GM21825 (cell line): ENCODE data around the gene YWHAE.
A peak's percentile ranks its signal among the peaks of the same experiment; 100 is the strongest.
"Not testable (repeated sequence)": the region's sequence is repeated elsewhere in the genome, so short reads cannot be mapped to it uniquely, and the experiment has no call there.

Source experiments
- ATAC-seq: cut with Tn5 transposase; IDR thresholded peaks from one replicate; pipeline ENCODE4 v1.9.1; 2021; ENCODE audit warnings: mild to moderate bottlenecking, moderate library complexity; ENCODE audit not compliant: unreplicated experiment

Gene YWHAE

GRCh38 chr17:1413281-1413791, 13.3 kb upstream of the YWHAE start:
- no peak for ATAC-seq

- ATAC-seq: no peak
Observed at GRCh38 chr17:1412185-1413110, 12.4 kb upstream of the YWHAE start.

GRCh38 chr17:1402262-1402586, 2.2 kb upstream of the YWHAE start:
- no peak for ATAC-seq

GRCh38 chr17:1398931-1399678, 917 bp downstream of the YWHAE start:
- ATAC-seq: peak; percentile 10

- no peak for ATAC-seq
Observed at GRCh38 chr17:1398028-1398427, 2.0 kb downstream of the YWHAE start.

GRCh38 chr17:1395876-1396665, 4.0 kb downstream of the YWHAE start:
- ATAC-seq: not testable (repeated sequence)

GRCh38 chr17:1391577-1391976, 8.4 kb downstream of the YWHAE start:
- no peak for ATAC-seq

GRCh38 chr17:1390432-1391367, 9.3 kb downstream of the YWHAE start:
- ATAC-seq: no peak

- ATAC-seq: not testable (repeated sequence)
Observed at GRCh38 chr17:1387490-1388227, 12.4 kb downstream of the YWHAE start.

GRCh38 chr17:1386675-1387190, 13.3 kb downstream of the YWHAE start:
- not testable (repeated sequence) for ATAC-seq

- ATAC-seq: no peak
Observed at GRCh38 chr17:1386265-1386664, 13.8 kb downstream of the YWHAE start.

- ATAC-seq: no peak
Observed at GRCh38 chr17:1385861-1386260, 14.2 kb downstream of the YWHAE start.

- no peak for ATAC-seq
Observed at GRCh38 chr17:1384905-1385435, 15.1 kb downstream of the YWHAE start.

- no peak for ATAC-seq
Observed at GRCh38 chr17:1379930-1380313, 20.1 kb downstream of the YWHAE start.

- ATAC-seq: no peak
Observed at GRCh38 chr17:1379208-1379929, 20.7 kb downstream of the YWHAE start.

- ATAC-seq: not testable (repeated sequence)
Observed at GRCh38 chr17:1378476-1378860, 21.6 kb downstream of the YWHAE start.

- ATAC-seq: no peak
Observed at GRCh38 chr17:1377334-1377733, 22.7 kb downstream of the YWHAE start.

GRCh38 chr17:1376061-1376460, 24.0 kb downstream of the YWHAE start:
- no peak for ATAC-seq
